HepG2 (cell line): ENCODE results near the gene ZG16. TPM values are rescaled to one million over a fixed set of nuclear protein-coding genes. Genes with fewer than 3 reads are reported as not detected.

Experiments
- AFF4 ChIP-seq: sonication (generic); formaldehyde crosslinking; IDR thresholded peaks from 2 replicates; pipeline ENCODE4 v1.4.0; 2020; ENCODE audit warnings: missing genetic modification reagents
- FIP1L1 ChIP-seq: fragments of 200-400 bp; formaldehyde crosslinking; IDR thresholded peaks from 2 replicates; pipeline ENCODE4 v1.6.1; 2018; ENCODE audit warnings: low read depth, mild to moderate bottlenecking, low read length, moderate library complexity, borderline replicate concordance; ENCODE audit not compliant: insufficient read depth
- HOXA5 ChIP-seq: sonication (generic); formaldehyde crosslinking; IDR thresholded peaks from 2 replicates; pipeline ENCODE4 v1.4.0; 2020; ENCODE audit warnings: missing genetic modification reagents
- PAF1 ChIP-seq: IDR thresholded peaks from 2 replicates; pipeline ENCODE4 v1.6.1; 2016; ENCODE audit warnings: missing genetic modification reagents, missing compliant biosample characterization
- RXRB ChIP-seq: IDR thresholded peaks from 2 replicates; pipeline ENCODE4 v1.6.1; 2016; ENCODE audit warnings: borderline replicate concordance, missing genetic modification reagents, missing compliant biosample characterization
- SMC3 ChIP-seq: IDR thresholded peaks from 2 replicates; pipeline ENCODE4 v1.6.1; 2011; ENCODE audit warnings: low read length, improper control_type of control experiment
- SRY ChIP-seq: sonication (generic); formaldehyde crosslinking; IDR thresholded peaks from 2 replicates; pipeline ENCODE4 v1.8.0; 2022; ENCODE audit warnings: mild to moderate bottlenecking, missing genetic modification reagents
- TGIF2 ChIP-seq: IDR thresholded peaks from 2 replicates; pipeline ENCODE4 v1.6.1; 2016; ENCODE audit warnings: control low read depth, missing compliant biosample characterization
- ZBTB1 ChIP-seq: sonication (generic); formaldehyde crosslinking; IDR thresholded peaks from 2 replicates; pipeline ENCODE4 v1.4.0; 2020; ENCODE audit warnings: missing genetic modification reagents, borderline replicate concordance
- ZNF282 ChIP-seq: fragments of 450-650 bp; IDR thresholded peaks from 2 replicates; pipeline ENCODE4 v1.6.1; 2018; ENCODE audit not compliant: partially characterized antibody
- ZNF326 ChIP-seq: sonication (generic); formaldehyde crosslinking; IDR thresholded peaks from 2 replicates; pipeline ENCODE4 v1.4.0; 2020; ENCODE audit warnings: missing genetic modification reagents, borderline replicate concordance
- ZNF33B ChIP-seq: sonication (generic); formaldehyde crosslinking; IDR thresholded peaks from 2 replicates; pipeline ENCODE4 v1.5.1; 2020; ENCODE audit warnings: mild to moderate bottlenecking, missing genetic modification reagents
- ZNF501 ChIP-seq: sonication (generic); formaldehyde crosslinking; IDR thresholded peaks from 2 replicates; pipeline ENCODE4 v1.5.1; 2020; ENCODE audit warnings: mild to moderate bottlenecking, moderate library complexity, missing genetic modification reagents
- ZNF609 ChIP-seq: sonication (generic); formaldehyde crosslinking; IDR thresholded peaks from 2 replicates; pipeline ENCODE4 v1.4.0; 2020; ENCODE audit warnings: mild to moderate bottlenecking, missing genetic modification reagents, borderline replicate concordance
- ZNF749 ChIP-seq: sonication (generic); formaldehyde crosslinking; IDR thresholded peaks from 2 replicates; pipeline ENCODE4 v1.8.0; 2022; ENCODE audit warnings: mild to moderate bottlenecking, missing genetic modification reagents, moderate library complexity, borderline replicate concordance
- ZNF761 ChIP-seq: sonication (generic); formaldehyde crosslinking; conservative IDR thresholded peaks from 2 replicates; pipeline ENCODE4 v1.4.0; 2020; ENCODE audit warnings: mild to moderate bottlenecking, missing genetic modification reagents
- polyA plus RNA-seq, 8 experiments: library from polyadenylated mRNA; depleted of rRNA in 3 of 8; stranded (reverse) in 7 of 8; unstranded in 1 of 8; fragments of >200 nt; fragmentation: Illumina TruSeq in 4 of 8; extraction: Trizol in 4 of 8; gene quantifications; 2 replicates each; pipeline versions ENCODE4 v1.2.1 to v1.2.3, GENCODE V29; 2011 to 2016; ENCODE audit warnings: low read depth in 4 of 8, missing spikeins in 1 of 8, mixed read lengths in 1 of 8; ENCODE audit not compliant: insufficient read depth in 1 of 8
- total RNA-seq, 5 experiments: library from RNA; depleted of rRNA; stranded (reverse); fragments of >200 nt; fragmentation: Illumina TruSeq; extraction: Trizol; gene quantifications; 2 replicates each; pipeline ENCODE4 v1.2.3, GENCODE V29; 2016; ENCODE audit warnings: low read depth in 1 of 5
- TF ChIP-seq, protein P1 (sequence below): IDR thresholded peaks from 2 replicates; pipeline ENCODE4 v1.6.1; 2016; ENCODE audit warnings: low read depth

The ZG16 gene
- total and polyA plus RNA-seq, 2 of the 13 experiments (the other 11 are each of a cell fraction or from before 2014, with no cell fraction given) = 0.04 to 0.07 TPM

GRCh38 chr16:29790183-29790948 is 12.3 kb downstream of the ZG16 start, which contains the start of gene KIF22 (continued):
- peak; percentile 14; the same call in 1 of the 2 replicates for TF ChIP-seq ZNF609
- no peak for TF ChIP-seq ZNF326 (CRISPR knock-in tag)
- TF ChIP-seq ZNF33B (CRISPR knock-in tag) = peak; percentile 81; the same call in 1 of the 2 replicates
- no peak for TF ChIP-seq ZNF282
- peak; percentile 78 for TF ChIP-seq SRY (CRISPR knock-in tag)
- TF ChIP-seq ZNF761 (CRISPR knock-in tag) = peak; percentile 52; the same call in 1 of the 2 replicates
- no peak for TF ChIP-seq PAF1 (CRISPR knock-in tag)
- TF ChIP-seq FIP1L1 = peak; percentile 98; the same call in 1 of the 2 replicates
- peak; percentile 38; the same call in 1 of the 2 replicates for TF ChIP-seq SMC3
- TF ChIP-seq, protein P1, sequence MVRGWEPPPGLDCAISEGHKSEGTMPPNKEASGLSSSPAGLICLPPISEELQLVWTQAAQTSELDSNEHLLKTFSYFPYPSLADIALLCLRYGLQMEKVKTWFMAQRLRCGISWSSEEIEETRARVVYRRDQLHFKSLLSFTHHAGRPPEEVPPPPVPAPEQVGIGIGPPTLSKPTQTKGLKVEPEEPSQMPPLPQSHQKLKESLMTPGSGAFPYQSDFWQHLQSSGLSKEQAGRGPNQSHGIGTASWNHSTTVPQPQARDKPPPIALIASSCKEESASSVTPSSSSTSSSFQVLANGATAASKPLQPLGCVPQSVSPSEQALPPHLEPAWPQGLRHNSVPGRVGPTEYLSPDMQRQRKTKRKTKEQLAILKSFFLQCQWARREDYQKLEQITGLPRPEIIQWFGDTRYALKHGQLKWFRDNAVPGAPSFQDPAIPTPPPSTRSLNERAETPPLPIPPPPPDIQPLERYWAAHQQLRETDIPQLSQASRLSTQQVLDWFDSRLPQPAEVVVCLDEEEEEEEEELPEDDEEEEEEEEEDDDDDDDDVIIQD (CRISPR knock-in tag) = peak; percentile 77
- TF ChIP-seq ZNF749 = no peak
- TF ChIP-seq RXRB (CRISPR knock-in tag) = peak; percentile 80
- no peak for TF ChIP-seq ZBTB1 (CRISPR knock-in tag)
- TF ChIP-seq ZNF501 (CRISPR knock-in tag) = peak; percentile 95
- TF ChIP-seq TGIF2 (CRISPR knock-in tag) = peak; percentile 49
- no peak for TF ChIP-seq AFF4 (CRISPR knock-in tag)
- TF ChIP-seq HOXA5 (CRISPR knock-in tag) = peak; percentile 93; the same call in 1 of the 2 replicates
